Measurements from ENCODE around the gene FUT9. TPM values are rescaled to one million over a fixed set of nuclear protein-coding genes. Genes with fewer than 3 reads are reported as not detected.

Gene FUT9
- total RNA-seq, 4 donors from 2014 or later, result 0.07 TPM; not detected in 3

DNA sequence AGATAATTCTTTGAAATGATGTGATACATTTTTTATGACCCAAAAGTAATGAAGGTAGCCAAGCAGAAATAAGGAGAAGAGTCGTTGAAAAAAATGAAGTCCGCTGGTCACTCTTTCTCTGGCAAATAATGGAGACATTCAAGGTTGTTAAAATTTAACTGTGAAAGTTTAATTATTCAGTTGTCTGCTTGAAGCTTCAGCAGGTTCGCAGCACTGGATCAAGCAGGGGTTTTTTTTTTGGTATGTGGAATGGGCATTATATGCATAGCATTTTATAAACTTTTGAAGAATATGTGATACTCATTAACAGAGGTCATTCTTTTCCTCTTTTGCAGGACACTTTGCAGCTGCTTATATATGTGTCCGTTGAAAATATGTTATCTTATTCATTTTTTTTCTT, 21.6 kb upstream of the FUT9 start:
- intact Hi-C loops (cut with DNase I; ENCODE audit: low total_unique reads), result no loop called here
- no peaks in the 10 kb centered on the region for H3K36me3 ChIP-seq
- DNase-seq, result no peak

DNA sequence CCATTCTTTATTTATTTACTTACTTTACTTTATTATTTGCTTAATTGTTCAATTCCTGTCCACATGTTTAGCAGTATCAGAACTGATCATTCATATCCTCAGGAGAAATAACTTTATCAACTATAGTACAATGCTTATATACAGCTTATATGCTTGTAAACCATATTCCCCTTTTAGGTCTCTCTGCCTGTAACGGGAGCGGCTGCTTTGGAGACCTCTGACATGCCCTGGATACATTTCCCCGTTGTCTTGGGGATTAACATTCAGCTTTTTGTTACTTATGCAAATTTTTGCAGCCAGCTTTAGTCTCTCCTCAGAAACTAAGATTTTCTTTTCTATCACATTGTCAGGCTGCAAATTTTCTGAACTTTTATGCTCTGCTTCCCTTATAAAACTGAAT, 17.6 kb upstream of the FUT9 start:
- intact Hi-C loops (cut with DNase I; ENCODE audit: low total_unique reads), result no loop called here
- no peak for TF ChIP-seq POLR2A (IDR thresholded peaks at IDR 0.05)
- TF ChIP-seq, protein P1, sequence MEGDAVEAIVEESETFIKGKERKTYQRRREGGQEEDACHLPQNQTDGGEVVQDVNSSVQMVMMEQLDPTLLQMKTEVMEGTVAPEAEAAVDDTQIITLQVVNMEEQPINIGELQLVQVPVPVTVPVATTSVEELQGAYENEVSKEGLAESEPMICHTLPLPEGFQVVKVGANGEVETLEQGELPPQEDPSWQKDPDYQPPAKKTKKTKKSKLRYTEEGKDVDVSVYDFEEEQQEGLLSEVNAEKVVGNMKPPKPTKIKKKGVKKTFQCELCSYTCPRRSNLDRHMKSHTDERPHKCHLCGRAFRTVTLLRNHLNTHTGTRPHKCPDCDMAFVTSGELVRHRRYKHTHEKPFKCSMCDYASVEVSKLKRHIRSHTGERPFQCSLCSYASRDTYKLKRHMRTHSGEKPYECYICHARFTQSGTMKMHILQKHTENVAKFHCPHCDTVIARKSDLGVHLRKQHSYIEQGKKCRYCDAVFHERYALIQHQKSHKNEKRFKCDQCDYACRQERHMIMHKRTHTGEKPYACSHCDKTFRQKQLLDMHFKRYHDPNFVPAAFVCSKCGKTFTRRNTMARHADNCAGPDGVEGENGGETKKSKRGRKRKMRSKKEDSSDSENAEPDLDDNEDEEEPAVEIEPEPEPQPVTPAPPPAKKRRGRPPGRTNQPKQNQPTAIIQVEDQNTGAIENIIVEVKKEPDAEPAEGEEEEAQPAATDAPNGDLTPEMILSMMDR (IDR thresholded peaks at IDR 0.05), result no peak

More for the DNA sequence above, 21.6 kb upstream of the FUT9 start:
- H3K27me3 ChIP-seq, result no peaks in the 10 kb centered on the region
- no peak overlapping the region for H3K4me3 ChIP-seq
- TF ChIP-seq, protein P1 (IDR thresholded peaks at IDR 0.05), result no peak
- no peak for TF ChIP-seq POLR2A (IDR thresholded peaks at IDR 0.05)
- H3K9me3 ChIP-seq, result no peaks in the 10 kb centered on the region
- H3K27ac ChIP-seq, result no peak overlapping the region
- H3K4me1 ChIP-seq, result no peaks in the 10 kb centered on the region

DNA sequence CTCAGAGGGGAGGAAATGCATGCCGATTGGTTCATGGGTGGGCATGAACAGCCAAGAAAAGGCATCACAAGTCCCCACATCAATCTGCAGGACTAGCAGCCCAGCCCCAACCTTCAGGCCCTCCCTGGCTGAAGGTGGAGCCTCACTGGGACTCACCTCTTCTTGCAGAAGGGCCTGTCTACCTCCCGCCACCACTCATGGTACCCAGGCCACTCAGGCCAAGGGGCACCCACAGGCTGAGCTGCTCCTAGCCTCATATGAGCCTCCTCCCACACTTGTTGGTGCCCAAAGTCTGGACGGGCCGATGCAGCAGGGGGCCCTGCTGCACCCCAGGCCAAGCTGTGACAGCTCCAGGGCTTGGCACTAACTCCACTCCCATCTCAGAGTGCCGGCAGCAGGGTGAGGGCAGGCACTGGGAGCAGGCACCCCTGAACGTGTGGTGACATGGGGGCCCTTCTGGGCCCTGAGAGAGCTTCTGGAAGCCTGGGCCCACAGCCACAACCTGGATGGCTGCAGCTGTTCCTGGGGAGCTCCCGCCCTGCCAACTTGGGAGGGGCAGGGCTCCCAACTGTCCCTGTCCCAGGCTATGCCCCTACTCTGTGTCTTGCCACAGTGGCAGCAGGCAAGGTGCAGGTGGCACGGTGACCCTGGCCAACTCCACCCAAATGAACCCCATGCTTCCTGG, 13.7 kb upstream of the FUT9 start:
- DNase-seq, result no peak
- H3K4me1 ChIP-seq, result no peaks in the 10 kb centered on the region
- no peaks in the 10 kb centered on the region for H3K36me3 ChIP-seq
- H3K4me3 ChIP-seq, result no peak overlapping the region
- H3K27me3 ChIP-seq, result no peaks in the 10 kb centered on the region
- intact Hi-C loops (cut with DNase I; ENCODE audit: low total_unique reads), result no loop called here
- no peak overlapping the region for H3K27ac ChIP-seq
- no peaks in the 10 kb centered on the region for H3K9me3 ChIP-seq
- TF ChIP-seq, protein P1 (IDR thresholded peaks at IDR 0.05), result no peak
- TF ChIP-seq POLR2A (IDR thresholded peaks at IDR 0.05), result no peak

More for the DNA sequence above, 17.6 kb upstream of the FUT9 start:
- Histone ChIP-seq H3K27me3 (no peaks in the 10 kb centered on the region), H3K27ac (no peak overlapping the region), H3K4me3 (no peak overlapping the region), H3K9me3 (no peaks in the 10 kb centered on the region), H3K36me3 (no peaks in the 10 kb centered on the region), H3K4me1 (no peaks in the 10 kb centered on the region)
- no peak for DNase-seq

DNA sequence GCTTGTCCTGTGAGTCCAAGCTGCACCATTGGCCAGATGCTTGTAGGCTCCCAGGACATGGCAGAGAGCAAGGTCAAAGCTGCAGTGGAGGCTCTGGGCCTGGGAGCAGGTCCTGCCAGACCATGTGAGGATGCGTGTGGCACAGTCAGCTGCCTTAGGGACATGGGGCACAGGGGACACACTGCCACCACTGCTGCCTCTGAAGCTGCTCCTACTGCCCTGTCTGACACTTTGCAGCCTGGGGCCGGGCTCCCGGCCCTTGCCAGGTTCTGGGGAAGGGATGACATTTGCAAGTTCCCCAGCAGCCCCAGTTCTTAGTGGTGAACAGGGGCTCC, 13.2 kb upstream of the FUT9 start:
- Histone ChIP-seq H3K27me3 (no peaks in the 10 kb centered on the region), H3K9me3 (no peaks in the 10 kb centered on the region), H3K4me3 (no peak overlapping the region), H3K27ac (no peak overlapping the region), H3K36me3 (no peaks in the 10 kb centered on the region), H3K4me1 (no peaks in the 10 kb centered on the region)
- no peak for DNase-seq
- intact Hi-C loops (cut with DNase I; ENCODE audit: low total_unique reads), result no loop called here
- TF ChIP-seq POLR2A (IDR thresholded peaks at IDR 0.05), result no peak
- TF ChIP-seq, protein P1 (IDR thresholded peaks at IDR 0.05), result no peak

DNA sequence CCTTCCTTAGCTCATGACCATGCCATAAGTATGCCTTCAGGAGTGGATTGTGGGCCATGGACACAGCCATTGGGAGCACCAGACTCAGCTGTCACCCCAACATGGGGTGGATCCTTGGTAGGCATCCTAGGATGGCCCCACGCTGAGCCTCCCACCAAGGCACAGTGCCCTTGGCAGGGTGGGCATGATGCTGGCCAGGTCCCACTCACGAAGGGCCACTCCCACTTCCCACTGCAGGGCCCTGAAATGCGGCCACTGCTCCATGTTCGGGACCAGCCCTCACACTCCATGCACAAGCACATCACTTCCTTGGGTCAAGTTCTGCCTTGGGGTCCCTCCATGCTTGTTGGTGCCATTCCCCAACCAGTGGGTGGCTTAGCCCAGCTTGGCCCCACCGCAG, 12.9 kb upstream of the FUT9 start:
- no peaks in the 10 kb centered on the region for H3K9me3 ChIP-seq
- intact Hi-C loops (cut with DNase I; ENCODE audit: low total_unique reads), result no loop called here
- peak in 1 of 2 donors; percentile 4 for DNase-seq
- no peak for TF ChIP-seq POLR2A (IDR thresholded peaks at IDR 0.05)
- TF ChIP-seq, protein P1 (IDR thresholded peaks at IDR 0.05), result no peak
- no peaks in the 10 kb centered on the region for H3K27me3 ChIP-seq
- no peaks in the 10 kb centered on the region for H3K4me1 ChIP-seq
- no peak overlapping the region for H3K27ac ChIP-seq
- H3K36me3 ChIP-seq, result no peaks in the 10 kb centered on the region
- no peak overlapping the region for H3K4me3 ChIP-seq
